Progenitor cell of endocrine pancreas (in vitro differentiated cells): Measurements from ENCODE around the gene ITGB7. TPM values are rescaled to one million over a fixed set of nuclear protein-coding genes. Genes with fewer than 3 reads are reported as not detected.
A peak's percentile ranks its signal among the peaks of the same experiment; 100 is the strongest.

Experiments
- DNase-seq: peaks from one replicate; pipeline ENCODE4 v3.0.0; 2021; ENCODE audit warnings: low spot score; ENCODE audit not compliant: unreplicated experiment
- H3K27ac Mint-ChIP-seq: 2 replicates; pipeline ENCODE4 v1.8.0; 2021; ENCODE audit warnings: mild to moderate bottlenecking, moderate library complexity, mixed read lengths
- H3K27me3 Mint-ChIP-seq: 2 replicates; pipeline ENCODE4 v1.8.0; 2021; ENCODE audit warnings: mixed read lengths
- H3K36me3 Mint-ChIP-seq: 2 replicates; pipeline ENCODE4 v1.8.0; 2022; ENCODE audit warnings: mixed read lengths; ENCODE audit not compliant: insufficient read depth
- H3K4me1 Mint-ChIP-seq: 2 replicates; pipeline ENCODE4 v1.8.0; 2021; ENCODE audit warnings: low read depth, mixed read lengths
- H3K4me3 Mint-ChIP-seq: 2 replicates; pipeline ENCODE4 v1.8.0; 2021; ENCODE audit warnings: low read depth, mild to moderate bottlenecking, moderate library complexity, mixed read lengths
- H3K9me3 Mint-ChIP-seq: 2 replicates; pipeline ENCODE4 v1.8.0; 2021; ENCODE audit warnings: low read depth, mixed read lengths
- total RNA-seq: library from RNA; stranded (reverse); gene quantifications from 2 replicates; pipeline ENCODE4 v1.2.1, GENCODE V29; 2021
- TF ChIP-seq, protein P1 (sequence below): fragments of 200-600 bp; sonication (generic); IDR thresholded peaks from one replicate; pipeline ENCODE4 v1.5.0; 2021; ENCODE audit warnings: antibody characterized with exemption, mild to moderate bottlenecking; ENCODE audit not compliant: unreplicated experiment

Gene ITGB7
- total RNA-seq, 1 donor from 2014 or later: 0.29 TPM

DNA sequence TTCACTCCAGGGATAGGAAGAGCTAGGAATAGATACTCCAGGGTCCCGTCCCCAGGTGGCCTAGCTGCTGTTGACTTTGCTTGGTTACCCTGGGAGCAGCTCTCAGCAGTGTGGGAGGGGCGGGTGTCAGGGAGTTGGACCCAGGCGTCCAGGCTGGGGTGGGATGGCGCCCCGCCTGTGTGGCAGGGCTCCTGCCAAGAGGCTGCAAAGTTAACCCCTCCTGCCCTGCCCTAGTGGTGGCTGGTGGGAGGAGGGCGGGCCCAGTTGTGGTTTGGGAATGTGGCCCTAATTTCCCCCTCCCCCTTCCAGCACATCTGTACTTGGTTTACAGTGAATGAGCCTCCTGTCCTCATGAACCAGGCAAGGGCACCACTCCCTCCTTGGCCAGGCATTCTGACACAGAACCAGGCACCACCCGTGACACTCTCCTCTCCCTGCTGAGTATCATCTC is 26.6 kb upstream of the ITGB7 start:
- peaks cover 17% of the 10 kb centered on the region for H3K4me1 Mint-ChIP-seq
- H3K36me3 Mint-ChIP-seq: no peaks in the 10 kb centered on the region
- H3K27me3 Mint-ChIP-seq: peaks cover 64% of the 10 kb centered on the region
- no peak overlapping the region for H3K27ac Mint-ChIP-seq
- no peak for DNase-seq
- H3K9me3 Mint-ChIP-seq: no peaks in the 10 kb centered on the region
- H3K4me3 Mint-ChIP-seq: no peak overlapping the region
- TF ChIP-seq, protein P1, sequence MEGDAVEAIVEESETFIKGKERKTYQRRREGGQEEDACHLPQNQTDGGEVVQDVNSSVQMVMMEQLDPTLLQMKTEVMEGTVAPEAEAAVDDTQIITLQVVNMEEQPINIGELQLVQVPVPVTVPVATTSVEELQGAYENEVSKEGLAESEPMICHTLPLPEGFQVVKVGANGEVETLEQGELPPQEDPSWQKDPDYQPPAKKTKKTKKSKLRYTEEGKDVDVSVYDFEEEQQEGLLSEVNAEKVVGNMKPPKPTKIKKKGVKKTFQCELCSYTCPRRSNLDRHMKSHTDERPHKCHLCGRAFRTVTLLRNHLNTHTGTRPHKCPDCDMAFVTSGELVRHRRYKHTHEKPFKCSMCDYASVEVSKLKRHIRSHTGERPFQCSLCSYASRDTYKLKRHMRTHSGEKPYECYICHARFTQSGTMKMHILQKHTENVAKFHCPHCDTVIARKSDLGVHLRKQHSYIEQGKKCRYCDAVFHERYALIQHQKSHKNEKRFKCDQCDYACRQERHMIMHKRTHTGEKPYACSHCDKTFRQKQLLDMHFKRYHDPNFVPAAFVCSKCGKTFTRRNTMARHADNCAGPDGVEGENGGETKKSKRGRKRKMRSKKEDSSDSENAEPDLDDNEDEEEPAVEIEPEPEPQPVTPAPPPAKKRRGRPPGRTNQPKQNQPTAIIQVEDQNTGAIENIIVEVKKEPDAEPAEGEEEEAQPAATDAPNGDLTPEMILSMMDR: no peak

DNA sequence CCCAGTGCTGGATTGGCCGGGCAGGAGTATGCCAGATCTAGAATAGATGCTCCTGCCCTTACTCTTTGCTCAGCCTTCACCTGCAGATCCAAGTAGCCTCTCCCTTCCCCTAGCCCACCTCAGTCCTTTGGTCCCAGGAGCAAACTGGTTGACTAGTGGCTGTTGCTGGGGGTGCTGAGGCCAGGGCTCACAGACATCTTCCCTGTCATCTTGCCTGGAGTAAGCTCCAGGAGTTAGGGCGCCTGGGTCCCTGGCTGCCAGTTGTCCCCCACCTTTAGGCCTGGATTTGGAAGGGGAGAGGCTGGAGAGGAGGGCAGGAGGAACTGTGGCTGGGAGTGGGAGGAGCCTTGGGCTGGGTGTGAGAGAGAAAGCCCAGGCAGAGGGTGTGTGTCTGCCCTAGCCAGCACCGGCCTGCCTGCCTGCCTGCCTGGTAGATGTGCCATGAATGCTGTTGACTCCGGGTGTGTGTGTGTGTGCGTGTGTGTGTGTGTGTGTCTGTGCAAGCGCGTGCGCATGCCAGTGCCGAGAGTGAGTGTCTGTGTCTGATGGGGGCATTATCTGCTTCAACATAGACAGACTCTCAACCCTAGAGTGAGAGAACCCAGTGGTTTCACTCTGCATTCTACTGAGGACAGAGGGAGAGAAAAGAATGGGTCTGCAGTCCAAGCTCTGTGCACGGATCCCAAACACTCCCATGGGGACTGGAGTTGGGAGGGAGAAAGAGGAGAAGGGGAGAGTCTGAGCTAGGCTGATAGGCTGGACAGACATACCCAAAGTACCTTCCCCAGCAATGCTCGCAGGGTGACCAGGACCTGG is 25.8 kb upstream of the ITGB7 start:
- no peak for DNase-seq
- Mint-ChIP-seq H3K27ac (peak overlapping the region; percentile 24), H3K4me1 (peaks cover 17% of the 10 kb centered on the region), H3K4me3 (peak overlapping the region; percentile 66), H3K27me3 (peaks cover 68% of the 10 kb centered on the region), H3K36me3 (no peaks in the 10 kb centered on the region), H3K9me3 (no peaks in the 10 kb centered on the region)
- TF ChIP-seq, protein P1: no peak

DNA sequence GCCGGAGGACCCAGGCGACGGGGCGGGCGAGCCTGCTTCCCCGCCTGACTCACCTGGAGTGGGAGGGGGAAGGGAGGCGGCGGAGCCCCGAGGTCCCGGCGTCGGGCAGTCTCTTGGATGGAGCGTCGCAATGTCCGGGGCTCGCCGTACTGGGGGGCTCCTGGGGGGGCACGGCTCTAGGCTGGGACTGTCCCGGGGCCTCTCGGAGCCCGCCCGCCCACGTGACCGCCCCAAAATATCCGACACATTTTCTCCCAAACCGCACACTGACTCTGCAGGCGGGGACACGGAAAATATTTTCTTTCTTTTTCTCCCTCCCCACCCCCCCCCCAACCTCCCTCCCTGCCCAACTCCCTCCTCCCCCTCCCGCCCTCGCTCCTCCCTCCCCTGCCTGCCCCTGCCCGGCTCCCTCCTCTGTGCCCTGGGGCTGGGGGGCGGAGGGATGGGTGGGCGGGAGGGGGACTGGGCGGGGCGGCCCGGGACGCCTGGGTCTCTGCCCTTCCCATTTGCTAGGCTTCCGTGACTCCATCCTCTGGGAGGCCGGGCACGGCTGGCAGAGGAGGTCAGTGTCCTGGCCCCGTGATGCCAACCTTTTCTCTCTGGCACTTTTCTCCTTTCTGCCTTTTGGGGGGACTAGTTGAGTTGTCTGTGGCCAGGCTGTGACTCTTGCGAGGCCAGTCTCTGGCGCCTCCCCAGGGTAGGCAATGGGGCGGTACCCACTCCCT is 25.0 kb upstream of the ITGB7 start, which contains the start of gene RARG:
TSS of gene RARG (minus strand) at position 289 of the 725 bp plus-strand sequence. CDS start 4,664 bp downstream, outside the sequence.
- Mint-ChIP-seq H3K27me3 (peaks cover 66% of the 10 kb centered on the region), H3K36me3 (no peaks in the 10 kb centered on the region), H3K4me3 (peak within 1 kb of the TSS; percentile 66), H3K4me1 (peaks cover 17% of the 10 kb centered on the region), H3K27ac (peak within 1 kb of the TSS; percentile 24), H3K9me3 (no peaks in the 10 kb centered on the region)
- no peak for DNase-seq
- TF ChIP-seq, protein P1: no peak

DNA sequence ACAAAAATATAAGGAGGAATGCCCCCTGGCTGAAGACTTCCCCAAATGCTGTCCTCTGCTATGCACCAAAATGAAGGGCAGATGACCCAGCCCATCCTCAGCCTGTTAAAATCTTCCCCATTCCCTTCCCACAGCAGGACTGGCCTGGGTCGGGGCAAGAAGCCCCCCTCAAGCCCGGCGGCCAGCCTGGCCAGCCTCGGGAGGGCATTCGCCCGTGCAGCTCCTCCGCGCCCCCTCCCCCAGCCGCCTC is 24.5 kb upstream of the ITGB7 start:
- H3K4me1 Mint-ChIP-seq: peaks cover 17% of the 10 kb centered on the region
- peaks cover 66% of the 10 kb centered on the region for H3K27me3 Mint-ChIP-seq
- no peaks in the 10 kb centered on the region for H3K9me3 Mint-ChIP-seq
- H3K27ac Mint-ChIP-seq: no peak overlapping the region
- no peaks in the 10 kb centered on the region for H3K36me3 Mint-ChIP-seq
- H3K4me3 Mint-ChIP-seq: peak overlapping the region; percentile 52
- no peak for DNase-seq
- TF ChIP-seq, protein P1: no peak

DNA sequence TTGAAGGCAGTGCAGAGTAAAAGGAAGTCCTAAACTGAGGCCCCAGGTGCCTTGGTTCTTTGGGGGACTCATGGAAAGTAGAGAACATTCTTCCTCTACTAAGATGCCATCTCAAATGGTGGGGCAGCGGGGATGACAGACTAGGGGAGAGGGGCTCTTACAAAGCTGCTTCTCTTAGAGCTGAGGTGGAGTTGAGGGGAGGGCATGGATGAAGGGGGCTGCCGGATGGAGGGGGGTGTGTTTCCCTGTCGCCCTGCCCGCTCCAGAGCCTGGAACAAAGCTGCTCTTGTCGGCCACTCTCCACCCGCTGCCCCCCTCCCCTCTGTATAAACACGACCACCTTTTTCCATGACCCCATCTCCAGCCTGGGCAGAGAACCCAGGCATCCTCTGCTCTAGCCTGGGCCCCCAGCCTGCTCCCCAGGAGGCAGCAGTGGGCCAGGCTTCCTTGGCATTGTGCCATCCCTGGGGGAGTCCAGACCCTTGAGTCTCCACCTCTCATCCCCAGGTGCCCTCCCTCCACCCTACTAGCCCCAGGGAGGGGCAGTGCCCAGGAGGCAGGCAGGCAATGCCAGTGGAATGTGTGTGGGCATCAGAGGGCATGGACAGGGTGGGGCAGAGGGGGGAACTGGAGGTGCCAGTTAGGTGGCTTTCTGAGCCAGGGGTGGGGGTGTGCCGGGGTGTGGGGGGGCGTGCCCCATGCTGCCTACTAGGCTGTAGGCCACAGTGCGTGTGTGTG is 23.2 kb upstream of the ITGB7 start:
- Mint-ChIP-seq H3K4me3 (no peak overlapping the region), H3K4me1 (peaks cover 19% of the 10 kb centered on the region), H3K27ac (no peak overlapping the region), H3K27me3 (peaks cover 61% of the 10 kb centered on the region), H3K9me3 (no peaks in the 10 kb centered on the region), H3K36me3 (no peaks in the 10 kb centered on the region)
- TF ChIP-seq, protein P1: no peak
- no peak for DNase-seq
